Gastroesophageal sphincter (tissue), 3 donors: ENCODE data around the gene GEMIN5.

Source experiments
- EP300 ChIP-seq: sonication (generic); formaldehyde crosslinking; IDR thresholded peaks from one replicate; pipeline ENCODE4 v1.6.1; 2017; ENCODE audit warnings: antibody characterized with exemption, mild to moderate bottlenecking
- POLR2A ChIP-seq, 2 donors: fragments of 450-650 bp; IDR thresholded peaks; one replicate each; pipeline ENCODE4 v1.6.1; 2017; ENCODE audit warnings: antibody characterized with exemption in 2 of 2, mild to moderate bottlenecking in 2 of 2, moderate library complexity in 1 of 2
- POLR2AphosphoS5 ChIP-seq: sonication (generic); formaldehyde crosslinking; IDR thresholded peaks from one replicate; pipeline ENCODE4 v1.6.1; 2017; ENCODE audit warnings: antibody characterized with exemption
- TF ChIP-seq, protein P1 (sequence below), 4 experiments: fragments of 200-600 bp in 2 of 4; fragments of 450-650 bp in 2 of 4; sonication (generic) in 1 of 4; IDR thresholded peaks; one replicate each; pipeline ENCODE4 v1.5.1; 2017 to 2019; ENCODE audit warnings: antibody characterized with exemption in 4 of 4, mild to moderate bottlenecking in 2 of 4, moderate library complexity in 2 of 4

DNA sequence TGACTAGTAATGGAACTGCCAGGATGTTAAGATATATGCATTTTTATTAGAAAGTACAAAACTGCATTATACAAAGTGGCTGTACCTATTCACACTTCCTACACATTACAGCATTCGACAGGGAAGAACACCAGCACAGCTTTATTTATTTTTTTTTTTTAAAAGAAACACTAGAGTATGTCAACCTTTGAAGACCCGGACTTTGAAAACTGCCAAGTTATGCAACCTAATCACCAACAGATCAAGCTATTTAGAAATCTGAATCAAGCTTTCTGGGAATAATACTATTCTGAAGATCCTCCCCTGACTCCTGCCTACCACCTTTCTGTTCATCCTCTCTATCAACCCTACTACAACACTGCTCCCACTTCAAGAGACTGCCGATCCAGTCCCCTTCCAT lies 4.5 kb downstream of the GEMIN5 start:
- TF ChIP-seq POLR2AphosphoS5 (no peak), POLR2A (IDR thresholded peaks at IDR 0.05) (no peak), EP300 (no peak)
- TF ChIP-seq, protein P1, sequence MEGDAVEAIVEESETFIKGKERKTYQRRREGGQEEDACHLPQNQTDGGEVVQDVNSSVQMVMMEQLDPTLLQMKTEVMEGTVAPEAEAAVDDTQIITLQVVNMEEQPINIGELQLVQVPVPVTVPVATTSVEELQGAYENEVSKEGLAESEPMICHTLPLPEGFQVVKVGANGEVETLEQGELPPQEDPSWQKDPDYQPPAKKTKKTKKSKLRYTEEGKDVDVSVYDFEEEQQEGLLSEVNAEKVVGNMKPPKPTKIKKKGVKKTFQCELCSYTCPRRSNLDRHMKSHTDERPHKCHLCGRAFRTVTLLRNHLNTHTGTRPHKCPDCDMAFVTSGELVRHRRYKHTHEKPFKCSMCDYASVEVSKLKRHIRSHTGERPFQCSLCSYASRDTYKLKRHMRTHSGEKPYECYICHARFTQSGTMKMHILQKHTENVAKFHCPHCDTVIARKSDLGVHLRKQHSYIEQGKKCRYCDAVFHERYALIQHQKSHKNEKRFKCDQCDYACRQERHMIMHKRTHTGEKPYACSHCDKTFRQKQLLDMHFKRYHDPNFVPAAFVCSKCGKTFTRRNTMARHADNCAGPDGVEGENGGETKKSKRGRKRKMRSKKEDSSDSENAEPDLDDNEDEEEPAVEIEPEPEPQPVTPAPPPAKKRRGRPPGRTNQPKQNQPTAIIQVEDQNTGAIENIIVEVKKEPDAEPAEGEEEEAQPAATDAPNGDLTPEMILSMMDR (IDR thresholded peaks at IDR 0.05), result no peak
